ENCODE measurements around the gene SYT5. TPM values are rescaled to one million over a fixed set of nuclear protein-coding genes. Genes with fewer than 3 reads are reported as not detected.

The SYT5 gene
- total and polyA plus RNA-seq, 2 of the 13 experiments (the other 11 are each of a cell fraction or from before 2014, with no cell fraction given): not detected

GRCh38 chr19:55216461-55217198 is 36.5 kb upstream of the SYT5 start (continued):
- peak; percentile 69; the same call in 1 of the 2 replicates for TF ChIP-seq HNF4G (IDR thresholded peaks at IDR 0.05; ENCODE audit: borderline replicate concordance, low read depth, low read length)
- TF ChIP-seq HNF4G (CRISPR knock-in tag; IDR thresholded peaks at IDR 0.05; ENCODE audit: borderline replicate concordance, low read depth): peak; percentile 58
- peak; percentile 27; the same call in 1 of the 2 replicates for TF ChIP-seq ZNF670 (CRISPR knock-in tag; IDR thresholded peaks at IDR 0.05; ENCODE audit: borderline replicate concordance)
- TF ChIP-seq, protein P1, sequence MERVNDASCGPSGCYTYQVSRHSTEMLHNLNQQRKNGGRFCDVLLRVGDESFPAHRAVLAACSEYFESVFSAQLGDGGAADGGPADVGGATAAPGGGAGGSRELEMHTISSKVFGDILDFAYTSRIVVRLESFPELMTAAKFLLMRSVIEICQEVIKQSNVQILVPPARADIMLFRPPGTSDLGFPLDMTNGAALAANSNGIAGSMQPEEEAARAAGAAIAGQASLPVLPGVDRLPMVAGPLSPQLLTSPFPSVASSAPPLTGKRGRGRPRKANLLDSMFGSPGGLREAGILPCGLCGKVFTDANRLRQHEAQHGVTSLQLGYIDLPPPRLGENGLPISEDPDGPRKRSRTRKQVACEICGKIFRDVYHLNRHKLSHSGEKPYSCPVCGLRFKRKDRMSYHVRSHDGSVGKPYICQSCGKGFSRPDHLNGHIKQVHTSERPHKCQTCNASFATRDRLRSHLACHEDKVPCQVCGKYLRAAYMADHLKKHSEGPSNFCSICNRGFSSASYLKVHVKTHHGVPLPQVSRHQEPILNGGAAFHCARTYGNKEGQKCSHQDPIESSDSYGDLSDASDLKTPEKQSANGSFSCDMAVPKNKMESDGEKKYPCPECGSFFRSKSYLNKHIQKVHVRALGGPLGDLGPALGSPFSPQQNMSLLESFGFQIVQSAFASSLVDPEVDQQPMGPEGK (CRISPR knock-in tag; IDR thresholded peaks at IDR 0.05): peak; percentile 70
- TF ChIP-seq MED1 (CRISPR knock-in tag; IDR thresholded peaks at IDR 0.05): peak; percentile 90
- TF ChIP-seq TBX2 (CRISPR knock-in tag; IDR thresholded peaks at IDR 0.05; ENCODE audit: borderline replicate concordance): peak; percentile 63; the same call in 1 of the 2 replicates
- TF ChIP-seq MAFG (CRISPR knock-in tag; IDR thresholded peaks at IDR 0.05): peak; percentile 82
- TF ChIP-seq HNF1A (IDR thresholded peaks at IDR 0.05; ENCODE audit: low read depth): peak; percentile 62
- TF ChIP-seq HNF1A (CRISPR knock-in tag; IDR thresholded peaks at IDR 0.05; ENCODE audit: borderline replicate concordance): peak; percentile 66
- no peak; the same call in 1 of the 2 replicates for TF ChIP-seq NR1H2 (CRISPR knock-in tag; IDR thresholded peaks at IDR 0.05; ENCODE audit: borderline replicate concordance, low read depth)
- TF ChIP-seq, protein P2, sequence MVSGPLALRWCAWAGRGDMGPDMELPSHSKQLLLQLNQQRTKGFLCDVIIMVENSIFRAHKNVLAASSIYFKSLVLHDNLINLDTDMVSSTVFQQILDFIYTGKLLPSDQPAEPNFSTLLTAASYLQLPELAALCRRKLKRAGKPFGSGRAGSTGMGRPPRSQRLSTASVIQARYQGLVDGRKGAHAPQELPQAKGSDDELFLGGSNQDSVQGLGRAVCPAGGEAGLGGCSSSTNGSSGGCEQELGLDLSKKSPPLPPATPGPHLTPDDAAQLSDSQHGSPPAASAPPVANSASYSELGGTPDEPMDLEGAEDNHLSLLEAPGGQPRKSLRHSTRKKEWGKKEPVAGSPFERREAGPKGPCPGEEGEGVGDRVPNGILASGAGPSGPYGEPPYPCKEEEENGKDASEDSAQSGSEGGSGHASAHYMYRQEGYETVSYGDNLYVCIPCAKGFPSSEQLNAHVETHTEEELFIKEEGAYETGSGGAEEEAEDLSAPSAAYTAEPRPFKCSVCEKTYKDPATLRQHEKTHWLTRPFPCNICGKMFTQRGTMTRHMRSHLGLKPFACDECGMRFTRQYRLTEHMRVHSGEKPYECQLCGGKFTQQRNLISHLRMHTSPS (CRISPR knock-in tag; IDR thresholded peaks at IDR 0.05; ENCODE audit: low read depth): peak; percentile 7; the same call in 1 of the 2 replicates
- peak; percentile 95 for TF ChIP-seq HNF1B (CRISPR knock-in tag; IDR thresholded peaks at IDR 0.05)
- TF ChIP-seq ZNF224 (CRISPR knock-in tag; IDR thresholded peaks at IDR 0.05): 0 out of 2 replicates have a peak, but pooled peaks have one; percentile 16
